ENCODE results near the gene NPIPB13. TPM values are rescaled to one million over a fixed set of nuclear protein-coding genes. Genes with fewer than 3 reads are reported as not detected.

Gene NPIPB13
- total RNA-seq: 0.96 and 3.6 TPM in 2 replicates

GRCh38 chr16:30248379-30248778 lies at the start of gene NPIPB13:
TSS of gene NPIPB13 (minus strand) at chr16:30248479. CDS start at chr16:30245573, 2,906 bp downstream.

GRCh38 chr16:30199049-30199448 lies 49.2 kb downstream of the NPIPB13 start, which contains the start of gene SULT1A3:
TSS of gene SULT1A3 (plus strand) at chr16:30199255. CDS start at chr16:30200729, 1,474 bp downstream.

Small RNA genes lying within 50 kb of the gene (small RNA-seq; reads per million reads assigned to genes)
- gene AC106782.4: not detected

Other genes with a start within 250 kb of the NPIPB13 start
- 0.29 TPM in 1 of 2 replicates, not detected in the other for gene DOC2A, start 237.5 kb downstream of the NPIPB13 start, total RNA-seq
- not detected in 2 replicates for gene C16orf92, start 225.3 kb downstream of the NPIPB13 start, total RNA-seq
- not detected in 2 replicates for gene TLCD3B, start 217.2 kb downstream of the NPIPB13 start, total RNA-seq
- 719 and 1,079 TPM in 2 replicates for gene ALDOA, start 182.7 kb downstream of the NPIPB13 start, total RNA-seq
- gene PPP4C, start 172.5 kb downstream of the NPIPB13 start, total RNA-seq: 293 and 325 TPM in 2 replicates
- gene TBX6, start 156.6 kb downstream of the NPIPB13 start, total RNA-seq: 0.10 and 0.33 TPM in 2 replicates
- 16.8 and 30.4 TPM in 2 replicates for gene YPEL3, start 152.3 kb downstream of the NPIPB13 start, total RNA-seq
- 1.3 and 1.8 TPM in 2 replicates for gene GDPD3, start 134.9 kb downstream of the NPIPB13 start, total RNA-seq
- 70.8 and 112 TPM in 2 replicates for gene MAPK3, start 125.3 kb downstream of the NPIPB13 start, total RNA-seq
- gene CORO1A, start 64.9 kb downstream of the NPIPB13 start, total RNA-seq: 5.6 and 6.8 TPM in 2 replicates
- 96.4 and 190 TPM in 2 replicates for gene BOLA2B, start 54.8 kb downstream of the NPIPB13 start, total RNA-seq
- 31.4 and 50.0 TPM in 2 replicates for gene SLX1A, start 54.6 kb downstream of the NPIPB13 start, total RNA-seq
- 12.4 and 13.7 TPM in 2 replicates for gene SULT1A3, start 49.2 kb downstream of the NPIPB13 start, total RNA-seq
- 40.5 and 43.7 TPM in 2 replicates for gene CD2BP2, start 106.8 kb upstream of the NPIPB13 start, total RNA-seq
- gene TBC1D10B, start 122.0 kb upstream of the NPIPB13 start, total RNA-seq: 45.6 and 48.0 TPM in 2 replicates
- not detected in 2 replicates for gene MYL11, start 126.3 kb upstream of the NPIPB13 start, total RNA-seq
- gene SEPTIN1, start 134.1 kb upstream of the NPIPB13 start, total RNA-seq: not detected in 2 replicates
- 18.9 and 30.4 TPM in 2 replicates for gene ZNF48, start 146.9 kb upstream of the NPIPB13 start, total RNA-seq
- 9.3 and 14.7 TPM in 2 replicates for gene ZNF771, start 159.1 kb upstream of the NPIPB13 start, total RNA-seq
- 39.8 and 51.2 TPM in 2 replicates for gene DCTPP1, start 181.6 kb upstream of the NPIPB13 start, total RNA-seq
- gene SEPHS2, start 197.4 kb upstream of the NPIPB13 start, total RNA-seq: 10.8 and 12.1 TPM in 2 replicates
- not detected in 2 replicates for gene ITGAL, start 224.3 kb upstream of the NPIPB13 start, total RNA-seq

Measured in vein endothelial cell (primary cell).